GM11168 (cell line): ENCODE data around the gene RHEBL1.
"Not testable (repeated sequence)": the region's sequence is repeated elsewhere in the genome, so short reads cannot be mapped to it uniquely, and the experiment has no call there.

ENCODE experiments used
- in situ Hi-C: fragments of 300-500 bp; cut with MboI; formaldehyde crosslinking; loops from one replicate; pipeline ENCODE4 v1.12.0; 2022; ENCODE audit warnings: low sequenced_read_pairs; ENCODE audit not compliant: unreplicated experiment

The RHEBL1 gene

DNA sequence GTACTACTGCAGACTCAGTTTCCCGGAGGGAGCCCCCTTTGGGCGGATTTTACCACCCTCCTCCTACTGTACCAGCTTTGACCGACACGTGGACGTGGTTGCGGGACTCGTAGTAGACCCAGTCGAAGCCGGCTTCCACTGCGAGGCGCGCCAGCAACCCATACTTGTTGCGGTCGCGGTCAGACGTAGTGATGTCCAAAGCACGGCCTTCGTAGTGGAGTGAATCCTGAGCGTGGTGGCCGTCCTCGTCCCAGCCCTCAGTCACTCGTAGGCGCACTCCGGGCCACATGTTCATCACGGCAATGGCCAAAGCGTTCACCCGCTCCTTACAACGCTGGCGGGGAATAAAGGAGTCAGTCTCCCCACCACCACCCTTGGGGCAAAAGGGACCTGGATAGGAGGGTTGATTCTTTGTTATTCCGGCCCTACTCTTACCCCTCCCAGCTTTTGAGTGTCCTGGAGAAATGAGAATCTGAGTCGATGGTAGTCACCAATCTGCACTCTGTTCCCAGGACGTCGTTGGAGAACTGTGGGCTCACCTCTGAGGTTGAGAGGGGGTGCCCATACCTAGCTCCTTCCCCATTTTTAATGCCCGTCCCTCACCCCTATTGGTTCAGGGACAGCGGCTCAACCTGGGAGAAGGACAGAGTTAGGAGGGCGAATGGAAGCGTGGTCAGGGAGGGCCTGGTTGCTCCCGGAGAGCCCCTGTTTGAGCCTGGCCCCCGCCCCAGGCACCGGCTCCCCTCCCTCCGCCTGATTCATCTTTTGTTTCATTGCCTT is 21.5 kb upstream of the RHEBL1 start:
- in situ Hi-C loops, result no loop called here

DNA sequence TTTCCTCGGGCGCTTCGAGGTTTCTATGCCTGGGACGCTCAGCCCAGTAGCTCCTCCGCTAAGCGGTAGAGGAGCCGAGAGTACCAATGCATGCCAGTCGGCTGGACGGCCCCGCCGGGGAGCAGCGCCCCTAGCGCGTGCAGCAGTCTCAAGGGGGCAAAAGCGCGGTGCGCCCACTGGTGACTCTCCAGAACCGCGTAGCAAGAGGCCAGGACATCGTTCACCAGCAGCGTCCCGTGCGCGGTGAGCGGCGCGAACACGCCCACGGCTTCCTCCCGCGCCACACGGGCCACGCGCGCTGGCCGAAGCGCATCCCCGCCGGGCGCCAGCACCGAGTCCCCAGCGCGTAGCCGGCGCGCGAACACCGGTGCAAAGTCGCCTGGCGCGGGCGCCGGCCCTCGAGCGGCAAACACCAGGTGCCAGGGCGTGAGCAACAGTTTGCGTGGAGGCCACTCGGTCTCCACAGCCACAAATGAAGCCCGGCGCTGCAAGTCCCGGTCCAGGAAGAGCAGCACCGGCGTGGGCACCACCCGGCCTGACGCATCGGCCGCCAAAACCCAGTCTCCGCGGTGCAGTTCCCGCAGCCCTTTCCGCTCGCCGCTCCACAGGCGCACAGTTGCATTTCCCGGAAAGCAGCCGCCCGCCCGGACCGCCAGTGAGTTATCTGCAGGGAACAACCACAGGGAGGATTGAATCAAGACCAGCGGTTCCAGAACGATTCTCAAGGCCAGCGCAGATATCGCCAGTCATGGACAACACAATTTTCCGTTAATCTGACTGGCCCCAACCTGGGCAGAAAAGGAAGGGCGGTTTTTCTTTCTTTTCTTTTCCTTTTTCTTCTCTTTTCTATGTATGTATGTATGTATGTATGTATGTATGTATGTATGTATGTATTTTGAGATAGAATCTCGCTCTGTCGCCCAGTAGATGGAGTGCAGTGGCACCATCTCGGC is 20.3 kb upstream of the RHEBL1 start:
- in situ Hi-C loops, result no loop called here

DNA sequence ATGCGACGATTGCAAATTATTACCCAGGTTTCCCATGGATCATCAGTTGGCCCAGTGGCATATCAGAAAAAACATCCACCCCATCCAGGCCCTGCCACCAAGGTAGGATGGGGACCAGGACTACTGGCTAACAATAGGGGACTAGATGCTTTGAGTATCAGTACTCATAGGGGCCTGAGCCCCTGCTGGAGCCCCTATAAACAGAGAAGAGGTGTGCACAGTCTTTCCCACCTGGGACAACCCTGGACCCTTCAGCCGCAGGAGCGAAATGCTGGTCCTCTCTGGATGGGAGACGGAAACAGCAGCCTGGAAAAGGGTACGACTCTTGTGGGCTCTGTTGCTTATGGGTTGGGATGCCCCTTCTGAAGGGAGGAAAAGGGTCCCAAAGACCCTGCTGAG is 19.2 kb upstream of the RHEBL1 start:
- in situ Hi-C loops, result no loop called here

DNA sequence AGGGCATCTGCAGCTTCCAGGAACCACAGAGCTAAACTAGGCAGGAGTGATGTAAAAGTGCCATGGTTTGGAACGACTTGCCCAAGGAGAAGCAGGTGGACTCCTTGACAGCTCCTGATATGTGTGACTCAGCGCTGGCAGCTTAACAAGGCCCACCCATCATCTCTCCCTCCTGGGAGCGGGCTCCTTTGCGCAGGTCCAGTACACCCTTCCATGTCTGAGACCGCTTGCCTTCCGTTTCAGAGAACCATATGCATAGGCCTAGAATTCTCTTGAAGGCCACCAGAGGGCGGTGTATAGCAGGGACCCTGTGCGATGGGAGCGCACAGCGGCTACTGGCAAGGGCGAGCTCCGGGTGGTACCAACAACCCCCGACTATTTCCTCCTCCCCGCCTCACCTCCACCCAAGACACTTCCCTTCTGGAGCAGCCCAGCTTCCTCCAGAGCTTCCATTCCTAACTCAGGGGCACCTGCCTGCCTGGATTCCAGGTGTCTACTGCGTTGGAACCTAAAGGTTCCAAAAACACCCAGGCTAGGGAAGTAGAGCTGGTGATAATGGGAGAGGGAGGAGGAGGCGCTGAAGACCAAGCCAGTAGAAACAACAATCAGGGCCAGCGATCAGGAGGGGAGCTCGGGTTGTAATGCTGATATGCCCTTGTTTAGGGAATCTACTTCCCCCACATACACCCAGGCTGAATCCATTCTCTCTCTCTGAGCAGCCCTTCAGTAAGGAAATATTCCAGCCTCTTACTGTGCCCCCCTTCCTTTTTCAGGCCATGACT is 18.6 kb upstream of the RHEBL1 start:
- in situ Hi-C loops, result no loop called here

DNA sequence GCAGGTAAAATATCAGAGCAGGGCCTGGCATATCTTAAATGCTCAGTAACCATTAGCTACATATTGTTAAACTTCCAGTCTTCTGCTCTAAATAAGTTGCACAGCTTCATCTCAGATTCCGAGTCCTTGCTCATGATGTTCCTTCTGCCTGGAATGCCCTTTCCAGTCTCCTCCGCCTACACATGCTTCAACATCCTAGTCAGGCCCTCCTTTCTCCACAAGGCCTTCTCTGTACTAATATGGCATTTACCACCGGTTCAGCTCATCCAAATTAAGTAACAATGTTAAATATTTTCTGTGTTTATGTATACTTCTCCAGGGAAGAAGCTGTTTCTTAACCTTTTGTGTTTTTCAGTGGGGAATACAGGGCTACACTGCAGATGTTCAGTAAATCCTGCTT is 16.3 kb upstream of the RHEBL1 start:
- in situ Hi-C loops, result no loop called here

DNA sequence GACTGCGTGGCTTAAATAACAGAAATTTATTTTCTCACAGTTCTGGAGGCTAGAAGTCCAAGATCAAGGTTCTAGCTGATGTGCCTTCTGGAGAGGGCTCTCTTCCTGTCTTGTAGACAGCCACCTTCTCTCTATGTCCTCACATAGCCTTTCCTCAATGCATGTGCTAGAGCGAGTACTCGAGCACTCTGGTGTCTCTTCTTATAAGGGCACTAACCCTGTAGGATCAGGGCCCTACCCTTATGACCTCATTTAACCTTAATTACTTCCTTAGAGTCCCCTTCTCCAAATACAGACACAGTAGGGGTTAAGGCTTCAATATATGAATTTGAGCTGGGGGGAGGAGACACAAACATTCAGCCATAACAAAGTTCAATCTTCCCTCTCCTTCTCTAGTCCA is 14.7 kb upstream of the RHEBL1 start:
- in situ Hi-C loops, result no loop called here

DNA sequence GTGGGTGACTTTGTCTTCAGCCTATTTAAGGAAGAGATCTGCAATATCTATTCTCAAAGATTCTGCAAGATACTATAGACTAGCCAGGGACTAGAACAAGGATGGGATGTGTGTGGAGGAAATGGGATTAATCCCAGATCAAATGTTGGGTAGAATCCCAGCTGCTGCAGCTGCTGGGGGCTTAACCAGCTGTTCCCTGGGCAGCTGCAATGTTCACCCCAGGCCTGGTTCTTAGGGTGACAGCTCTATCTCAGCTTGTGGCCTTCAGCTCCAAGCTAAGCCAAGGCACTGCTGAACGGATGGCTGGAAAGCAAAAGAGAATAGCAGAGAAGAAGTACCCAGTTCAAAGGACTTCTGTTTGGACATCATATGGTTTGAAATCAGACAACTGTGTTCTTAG is 10.0 kb upstream of the RHEBL1 start:
- in situ Hi-C loops, result no loop called here

DNA sequence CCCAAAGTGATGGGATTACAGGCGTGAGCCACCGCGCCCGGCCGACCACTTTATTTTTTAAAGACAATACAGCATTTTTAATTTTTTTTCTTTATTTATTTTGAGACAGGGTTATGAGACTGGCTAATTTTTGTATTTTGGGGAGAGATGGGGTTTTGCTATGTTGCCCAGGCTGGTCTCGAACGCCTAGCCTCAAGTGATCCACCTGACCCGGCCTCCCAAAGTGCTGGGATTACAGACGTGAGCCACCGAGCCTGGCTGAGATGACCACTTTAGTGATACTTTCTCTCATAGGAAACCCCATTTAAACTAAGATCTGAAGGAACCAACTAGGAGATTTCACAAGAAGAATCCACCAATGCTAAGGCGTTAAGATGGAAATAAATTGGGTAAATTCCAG is 1.2 kb upstream of the RHEBL1 start:
- in situ Hi-C loops, result no loop called here

DNA sequence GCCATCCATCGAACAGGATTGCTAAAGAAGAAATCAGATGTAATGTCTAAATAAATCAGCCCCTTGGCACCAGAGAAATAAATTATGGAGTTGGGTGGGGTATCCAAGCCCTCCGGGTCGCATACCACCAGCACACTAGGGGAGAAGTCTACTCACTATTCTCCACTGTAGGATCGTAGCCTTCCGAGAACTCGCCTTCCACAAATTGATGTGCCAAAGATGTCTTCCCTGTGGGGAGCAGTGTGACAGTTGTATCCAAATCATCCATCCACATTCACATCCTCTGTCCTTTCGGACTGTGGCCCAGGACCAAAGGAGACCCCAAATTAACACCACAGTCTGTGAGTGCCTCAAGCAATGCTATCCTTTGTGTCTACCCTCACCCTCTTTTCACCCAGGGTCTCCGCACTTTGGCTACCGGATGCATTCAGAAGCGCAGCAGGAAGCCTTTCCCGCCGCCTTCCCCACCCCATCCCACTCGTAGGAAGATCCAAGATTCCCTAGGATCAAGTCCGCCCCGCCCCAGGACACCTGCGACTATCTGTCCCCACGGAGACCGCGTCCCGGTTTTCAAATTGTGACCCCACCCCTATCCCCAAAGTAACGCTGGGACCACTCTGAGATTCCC is 786 bp downstream of the RHEBL1 start:
- in situ Hi-C loops, result no loop called here

DNA sequence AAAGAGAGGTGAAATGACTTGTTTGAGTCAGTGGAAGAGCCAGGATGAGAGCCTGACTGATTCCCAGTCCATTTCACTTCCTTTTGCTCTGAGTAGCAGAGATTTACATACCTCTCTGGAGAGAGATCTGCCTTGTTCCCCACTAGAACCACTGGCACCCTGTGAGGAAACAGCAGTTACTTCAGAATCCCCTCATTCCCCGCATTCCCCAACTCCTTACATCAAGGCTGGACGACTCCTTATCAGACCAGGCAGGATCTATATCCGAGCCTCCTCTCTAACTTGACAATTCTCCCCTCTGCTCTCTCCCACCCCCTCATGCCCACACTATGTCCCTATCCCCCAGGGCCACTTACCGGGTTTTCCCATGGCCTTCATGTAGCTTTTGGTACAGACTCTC is 3.7 kb downstream of the RHEBL1 start:
- in situ Hi-C loops, result no loop called here

DNA sequence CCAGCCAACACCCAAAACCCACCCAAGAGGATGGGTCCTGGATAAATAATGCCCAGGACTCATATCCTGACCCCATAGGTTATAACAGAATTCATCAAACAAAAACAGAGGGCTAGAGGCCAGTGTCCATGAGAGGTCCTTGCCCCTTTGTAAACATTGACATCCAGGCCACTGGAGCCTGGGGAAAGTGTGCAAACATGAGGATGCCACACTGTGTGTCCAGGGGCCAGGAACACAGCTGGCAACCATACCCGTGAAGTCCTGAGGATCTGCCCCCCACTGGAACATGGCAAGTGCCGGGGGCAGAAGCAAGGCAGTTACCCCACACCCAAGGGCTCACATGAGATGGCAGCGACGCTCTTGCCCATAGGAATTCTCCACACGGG is 5.0 kb downstream of the RHEBL1 start:
- in situ Hi-C loops, result no loop called here

DNA sequence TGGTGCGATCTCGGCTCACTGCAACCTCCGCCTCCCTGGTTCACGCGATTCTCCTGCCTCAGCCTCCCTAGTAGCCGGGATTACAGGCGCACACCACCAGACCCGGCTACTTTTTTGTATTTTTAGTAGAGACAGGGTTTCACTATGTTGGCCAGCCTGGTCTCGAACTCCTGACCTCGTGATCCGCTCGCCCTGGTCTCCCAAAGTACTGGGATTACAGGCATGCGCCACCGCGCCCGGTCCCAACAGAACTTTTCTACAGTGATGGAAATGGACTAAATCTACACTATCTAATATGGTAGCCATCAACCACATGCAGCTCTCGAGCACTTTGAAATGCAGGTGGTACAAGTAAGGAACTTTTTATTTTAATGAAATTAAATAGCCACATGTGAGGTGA is 7.9 kb downstream of the RHEBL1 start:
- in situ Hi-C loops, result not testable (repeated sequence)

DNA sequence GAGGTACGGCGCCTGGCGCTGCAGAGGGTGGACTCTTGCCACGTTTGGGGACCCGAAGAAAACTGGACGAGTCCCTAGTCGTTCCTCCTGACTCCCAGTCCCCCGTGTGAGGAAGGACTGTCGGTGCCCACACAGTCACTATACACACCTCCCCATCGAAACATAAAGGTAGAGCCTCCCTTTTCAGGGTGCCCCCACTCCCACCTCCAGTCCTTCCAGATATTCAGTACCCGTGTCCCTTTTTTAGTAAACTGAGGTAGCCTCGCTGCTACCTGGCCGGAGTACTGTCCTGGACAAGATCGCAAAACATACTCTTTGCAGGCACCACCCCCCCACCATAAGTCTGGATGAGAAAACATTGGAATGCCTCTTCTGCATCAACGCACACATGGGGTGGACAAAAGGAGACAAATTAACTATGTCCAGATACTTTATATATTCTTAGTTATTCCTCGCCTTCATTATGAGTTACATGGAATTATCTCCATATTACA is 8.6 kb downstream of the RHEBL1 start:
- in situ Hi-C loops, result no loop called here

DNA sequence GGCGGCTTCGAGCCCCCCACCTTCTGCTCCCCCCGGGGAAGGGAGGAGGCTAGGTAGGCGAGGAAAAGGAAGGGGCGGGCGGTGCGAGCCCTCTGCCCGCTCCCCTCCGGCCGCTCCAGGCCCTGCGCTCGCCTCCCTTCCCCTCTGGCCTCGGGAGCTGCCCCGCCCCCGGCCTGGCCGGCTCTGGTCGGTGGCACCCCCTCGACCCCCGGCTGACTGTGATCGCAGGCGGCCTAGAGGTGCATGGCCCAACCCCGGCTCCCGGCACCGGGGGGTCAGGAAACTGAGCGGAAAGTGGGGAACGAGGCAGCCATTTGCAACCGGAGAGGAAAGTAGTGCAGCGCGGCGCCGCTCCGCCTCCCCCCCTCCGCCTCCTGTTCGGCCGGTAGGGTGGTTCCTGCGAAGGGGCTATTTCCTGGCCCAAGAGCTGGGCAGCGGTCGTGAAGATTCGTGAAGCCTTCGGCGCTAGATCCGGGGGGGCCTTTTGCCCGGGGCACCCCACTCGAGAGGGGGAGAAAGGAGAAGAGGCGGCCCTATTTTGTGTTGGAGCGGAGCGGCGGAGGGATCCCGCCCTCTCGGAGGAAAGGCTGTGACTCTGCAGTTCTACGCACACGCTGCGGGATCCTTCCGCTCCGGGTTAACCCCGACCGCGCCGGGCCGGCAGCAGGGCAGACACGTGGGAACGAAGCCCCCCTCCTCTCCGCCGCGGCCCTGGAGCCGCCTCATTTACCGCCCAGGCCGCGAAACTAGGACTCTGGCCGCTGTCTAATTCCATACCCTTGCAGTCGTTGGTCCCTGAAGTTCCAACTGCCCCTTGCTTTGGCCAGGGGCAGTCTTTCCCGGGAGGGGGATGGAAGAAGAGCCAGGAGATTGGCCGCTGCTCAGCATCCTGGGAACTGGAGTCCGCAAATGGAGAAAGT is 9.3 kb downstream of the RHEBL1 start, which contains the start of gene KMT2D:
KMT2D (minus strand) TSS at position 558 of the 920 bp plus-strand sequence. CDS start 5,470 bp downstream, outside the sequence.
- in situ Hi-C loops, result no loop called here

DNA sequence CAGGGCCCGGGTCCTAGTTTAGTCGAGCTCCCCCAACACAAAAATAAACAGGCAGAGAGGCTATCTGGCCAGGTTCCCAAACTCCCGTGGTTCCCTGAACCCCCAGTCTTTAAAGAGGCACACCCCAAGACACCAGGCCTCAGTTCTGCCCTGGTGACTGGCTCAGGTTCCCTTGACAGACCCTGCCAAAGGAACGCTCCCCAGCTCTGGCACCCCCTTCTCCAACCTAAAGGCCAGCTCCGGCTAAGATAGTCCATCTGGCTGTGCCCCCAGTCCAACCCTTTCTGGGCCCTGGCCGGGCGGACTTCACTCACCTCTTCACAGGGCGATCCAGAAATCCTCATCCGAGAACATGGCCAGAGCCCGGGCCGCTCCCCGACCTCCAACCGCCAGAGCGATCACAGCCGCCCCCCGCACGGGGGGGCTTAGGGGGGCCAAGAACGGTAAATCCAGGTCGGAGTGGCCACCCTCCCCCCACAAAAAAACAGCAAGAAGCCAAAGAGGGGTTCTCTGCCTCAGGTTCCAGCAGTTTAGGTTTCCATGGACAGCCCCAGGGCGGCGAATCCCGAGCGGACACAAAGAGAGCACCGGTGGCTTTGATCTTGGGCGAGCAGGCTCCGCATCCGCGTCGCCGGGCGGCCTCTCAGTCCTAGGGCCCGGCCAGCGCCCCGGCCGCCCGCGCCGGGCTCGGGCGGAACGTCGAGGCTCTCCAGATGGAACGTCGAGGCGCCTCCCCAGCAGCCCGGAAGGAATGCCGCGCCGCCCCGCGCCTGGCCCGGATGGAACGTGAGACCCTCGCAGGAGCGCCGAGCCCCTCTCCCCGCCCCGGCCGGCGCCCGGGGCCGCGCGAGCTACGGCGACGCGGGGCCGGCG is 10.2 kb downstream of the RHEBL1 start:
- in situ Hi-C loops, result no loop called here

DNA sequence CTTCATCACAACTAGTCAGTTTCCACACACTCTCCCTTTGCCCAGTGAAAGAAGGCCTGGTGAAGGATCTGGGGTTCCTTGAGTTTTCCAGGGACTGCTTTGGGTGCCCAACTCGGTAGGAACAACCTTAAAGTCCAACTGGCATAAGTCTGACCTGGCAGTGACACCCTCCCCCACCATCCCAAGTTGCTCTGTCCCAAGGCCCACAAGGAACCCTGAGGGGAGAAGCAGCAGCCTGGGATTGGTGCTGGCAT is 10.8 kb downstream of the RHEBL1 start:
- in situ Hi-C loops, result no loop called here

DNA sequence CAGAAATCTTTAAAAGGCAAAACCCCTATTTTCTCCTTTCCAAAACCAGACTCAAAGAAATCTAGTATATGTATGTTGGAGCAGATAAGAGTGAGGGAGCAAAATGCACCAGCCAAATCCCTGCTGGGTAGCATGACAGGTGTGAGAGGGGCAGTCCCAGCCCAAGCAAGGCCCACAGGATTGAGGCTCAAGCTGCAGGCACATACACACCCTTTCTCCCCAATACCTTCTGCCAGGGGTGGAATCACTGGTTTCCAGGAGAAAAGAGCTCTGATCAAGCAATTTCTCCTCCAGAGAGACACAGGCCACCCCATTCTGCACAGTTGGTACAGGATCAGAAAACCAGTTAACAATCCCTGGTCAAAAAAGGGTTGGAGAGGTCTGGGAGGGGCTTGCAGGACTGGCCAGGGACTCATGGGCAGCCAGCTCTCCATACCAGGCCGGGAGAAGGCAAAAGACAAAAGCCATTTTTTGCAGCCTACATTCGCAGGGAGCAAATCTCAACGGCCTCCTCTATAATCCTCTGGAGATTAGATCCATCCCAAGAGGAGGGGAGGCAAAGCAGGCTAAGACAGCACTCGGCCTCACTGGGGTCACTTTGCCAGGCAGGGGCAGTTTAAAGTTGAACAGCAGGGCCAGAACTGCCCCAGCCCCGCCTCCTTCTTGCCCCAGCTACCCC is 11.3 kb downstream of the RHEBL1 start:
- in situ Hi-C loops, result no loop called here

DNA sequence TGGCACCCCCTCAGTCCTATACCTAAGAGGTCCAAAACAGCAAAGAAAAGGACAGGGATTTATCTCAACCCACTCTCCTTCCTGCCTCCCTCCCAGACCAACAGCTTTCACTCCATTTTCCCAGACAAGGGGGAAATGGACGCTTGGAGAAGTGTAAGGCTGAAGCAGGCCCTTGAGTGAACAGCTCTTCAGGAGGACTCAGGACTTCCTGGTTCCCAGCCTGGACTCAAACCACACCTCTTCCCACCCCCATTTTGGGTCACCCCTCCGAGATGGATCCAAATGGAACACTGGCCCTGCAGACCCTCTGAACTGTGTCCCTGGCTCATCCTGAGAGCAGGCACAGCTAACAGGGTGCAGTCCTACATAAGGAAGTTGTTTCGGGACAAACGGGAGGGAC is 11.9 kb downstream of the RHEBL1 start:
- in situ Hi-C loops, result no loop called here
